NCI-H460 (cell line): Measurements from ENCODE around the gene EPHA1. TPM values are rescaled to one million over a fixed set of nuclear protein-coding genes. Genes with fewer than 3 reads are reported as not detected.
"Not testable (repeated sequence)": the region's sequence is repeated elsewhere in the genome, so short reads cannot be mapped to it uniquely, and the experiment has no call there.

Experiments used
- DNase-seq: peaks from one replicate; pipeline ENCODE4 v3.0.0-alpha.2; 2016; ENCODE audit warnings: low read depth; ENCODE audit errors: extremely low read depth
- total RNA-seq: library from RNA; depleted of rRNA; stranded (reverse); fragments of >200 nt; shearing (Covaris generic); gene quantifications from 2 replicates; pipeline ENCODE4 v1.2.3, GENCODE V29; 2014

EPHA1 gene
- total RNA-seq, 1 experiment from 2014 or later = not detected

DNA sequence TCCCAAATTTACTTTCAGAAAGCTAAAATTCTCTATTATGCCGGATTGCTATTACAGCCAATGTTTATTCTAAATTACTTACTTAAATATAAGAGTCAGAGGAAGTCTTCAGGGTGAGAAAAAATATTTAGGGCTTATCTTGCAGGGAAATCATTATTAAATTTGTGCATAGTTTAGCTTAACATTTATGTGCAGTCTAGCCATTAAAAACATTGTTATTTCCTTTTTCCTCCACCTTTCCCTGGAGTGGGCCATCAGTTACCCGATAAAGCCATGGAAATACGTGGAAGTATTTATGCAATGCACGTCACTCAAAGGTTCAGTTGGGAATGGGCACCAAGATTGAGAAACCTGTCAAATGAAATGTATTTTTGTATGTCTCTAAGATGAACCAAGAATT lies 25.1 kb upstream of the EPHA1 start:
- no peak for DNase-seq

DNA sequence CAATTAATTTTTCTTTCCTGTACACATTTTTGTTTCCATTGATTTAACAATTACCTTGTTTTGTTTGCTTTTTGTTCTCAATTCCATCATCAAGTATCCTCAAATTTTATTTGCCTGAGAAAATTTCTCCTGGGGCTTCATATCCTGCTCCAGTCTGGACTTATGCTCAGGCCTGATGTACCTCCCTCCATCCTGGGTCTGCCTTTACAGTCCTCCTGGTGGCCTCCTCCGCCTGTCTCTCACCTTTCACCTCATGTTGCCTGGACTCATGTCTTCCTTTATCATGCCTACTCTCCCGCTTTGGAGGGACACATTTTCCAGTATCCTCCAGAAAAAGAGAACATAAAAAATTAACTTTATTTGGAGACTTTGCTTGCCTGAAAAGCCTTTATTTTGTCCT lies 22.5 kb upstream of the EPHA1 start:
- no peak for DNase-seq

DNA sequence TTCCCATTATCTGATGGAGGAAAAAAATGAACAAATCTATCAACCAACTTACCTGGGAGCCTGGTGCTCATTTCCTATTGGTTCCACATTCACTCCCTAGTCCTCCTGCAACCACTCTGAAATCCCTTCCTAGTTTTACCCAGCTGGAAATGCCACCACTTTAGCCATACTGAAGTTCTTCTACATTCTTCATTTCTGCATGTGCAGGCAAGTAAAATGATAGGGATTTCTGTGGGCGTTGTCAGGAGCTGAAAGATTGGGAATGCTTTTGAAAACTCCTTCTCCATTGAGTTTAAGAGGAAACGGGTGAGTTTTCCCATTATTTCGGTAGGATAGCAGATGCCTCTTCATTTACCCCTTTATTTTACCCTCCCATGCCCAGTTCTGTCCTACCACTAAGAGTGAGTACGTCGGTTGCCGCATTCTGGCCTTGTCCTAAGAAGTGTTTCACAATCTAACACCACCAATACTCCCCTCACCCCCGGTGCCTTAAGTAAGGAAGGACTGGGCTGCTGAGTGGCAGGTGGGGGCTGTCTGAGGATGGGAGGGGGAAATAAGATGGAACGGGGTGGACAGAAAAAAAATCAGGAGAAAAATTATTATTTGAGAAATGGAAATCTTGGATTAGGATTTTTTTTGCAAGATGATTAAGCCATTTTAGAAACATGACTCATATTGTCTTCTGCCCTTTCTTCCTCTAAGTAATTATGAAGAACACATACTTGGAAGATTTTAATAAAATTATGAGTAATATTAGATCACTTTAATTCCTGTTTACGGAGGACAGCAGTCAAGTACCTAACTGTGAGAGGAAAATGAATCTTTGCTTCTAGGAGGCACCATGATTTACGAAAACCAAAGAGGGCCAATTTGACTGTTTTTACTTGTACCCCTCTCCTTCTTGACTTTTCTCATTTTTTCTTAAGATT lies 21.4 kb upstream of the EPHA1 start:
- DNase-seq = no peak

DNA sequence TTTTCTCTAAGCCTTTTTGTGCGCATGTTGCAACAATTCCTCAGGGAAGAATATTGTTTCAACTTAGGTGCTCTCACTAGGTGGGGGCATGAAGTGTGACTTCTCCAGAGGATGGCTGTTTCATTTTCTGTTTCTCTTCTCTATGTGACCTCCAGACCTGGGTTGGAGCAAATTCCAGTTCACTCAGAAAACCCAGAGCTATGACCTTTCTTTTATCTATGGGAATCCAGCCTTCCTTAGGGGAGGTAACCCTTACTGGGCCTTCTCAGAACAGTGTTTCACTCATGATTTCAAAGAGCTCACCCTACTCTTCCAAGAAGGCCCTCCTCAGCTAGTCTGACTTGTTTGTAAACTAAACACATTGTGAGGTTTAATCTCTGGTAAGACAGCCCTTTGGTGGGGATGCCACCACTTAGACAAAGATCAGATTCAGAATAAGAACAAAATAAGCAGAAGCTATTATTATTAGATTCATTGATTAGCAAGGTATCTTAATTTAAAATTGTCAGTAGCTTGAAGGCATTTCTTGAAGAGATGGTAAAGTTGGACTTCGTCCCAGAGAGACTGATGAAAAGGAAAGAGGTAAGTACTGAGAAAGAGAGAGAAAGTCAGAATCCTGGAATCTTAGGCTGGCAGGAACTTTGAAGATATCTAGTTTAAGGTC lies 18.0 kb upstream of the EPHA1 start:
- DNase-seq = no peak

DNA sequence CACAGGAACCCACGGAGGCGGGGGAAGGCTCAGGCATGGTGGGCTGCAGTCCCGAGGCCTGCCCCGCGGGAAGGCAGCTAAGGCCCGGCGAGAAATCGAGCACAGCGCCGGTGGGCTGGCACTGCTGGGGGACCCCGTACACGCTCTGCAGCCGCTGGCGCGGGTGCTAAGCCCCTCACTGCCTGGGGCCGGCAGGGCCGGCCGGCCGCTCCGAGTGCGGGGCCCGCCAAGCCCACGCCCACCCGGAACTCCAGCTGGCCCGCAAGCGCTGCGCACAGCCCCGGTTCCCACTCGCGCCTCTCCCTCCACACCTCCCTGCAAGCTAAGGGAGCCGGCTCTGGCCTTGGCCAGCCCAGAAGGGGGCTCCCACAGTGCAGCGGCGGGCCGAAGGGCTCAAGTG lies 15.8 kb upstream of the EPHA1 start:
- not testable (repeated sequence) for DNase-seq

DNA sequence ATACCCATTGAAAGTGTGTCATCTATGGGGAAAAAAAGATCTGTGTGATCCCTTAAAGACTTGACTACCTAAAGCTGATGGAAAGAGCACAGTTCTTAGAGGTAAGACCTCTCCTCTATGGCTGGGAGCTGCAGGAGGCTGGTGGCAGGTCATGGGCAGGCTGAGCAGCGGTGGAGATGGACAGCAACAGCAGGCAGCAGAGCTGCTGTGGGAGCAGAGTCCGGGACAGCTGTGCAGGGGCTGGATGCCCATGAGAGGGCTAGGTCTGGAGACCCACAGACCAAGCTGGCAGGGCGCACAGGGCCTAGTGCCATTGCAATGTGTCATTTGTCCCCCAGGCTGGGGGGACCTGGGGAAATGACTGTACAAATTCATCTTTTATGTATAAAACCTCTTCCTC lies 13.4 kb upstream of the EPHA1 start:
- no peak for DNase-seq

DNA sequence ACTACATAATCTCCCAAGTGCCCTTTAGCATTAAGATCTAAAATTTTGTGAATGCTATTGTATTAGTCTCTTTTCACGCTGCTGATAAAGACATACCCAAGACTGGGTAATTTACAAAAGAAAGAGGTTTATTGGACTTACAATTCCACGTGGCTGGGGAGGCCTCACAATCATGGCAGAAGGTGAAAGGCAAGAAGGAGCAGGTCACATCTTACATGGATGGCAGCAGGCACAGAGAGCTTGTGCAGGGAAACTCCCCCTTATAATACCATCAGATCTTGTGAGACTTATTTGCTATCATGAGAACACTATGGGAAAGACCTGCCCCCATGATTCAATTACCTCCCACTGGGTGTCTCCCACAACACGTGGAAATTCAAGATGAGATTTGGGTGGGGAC lies 12.0 kb upstream of the EPHA1 start:
- not testable (repeated sequence) for DNase-seq

DNA sequence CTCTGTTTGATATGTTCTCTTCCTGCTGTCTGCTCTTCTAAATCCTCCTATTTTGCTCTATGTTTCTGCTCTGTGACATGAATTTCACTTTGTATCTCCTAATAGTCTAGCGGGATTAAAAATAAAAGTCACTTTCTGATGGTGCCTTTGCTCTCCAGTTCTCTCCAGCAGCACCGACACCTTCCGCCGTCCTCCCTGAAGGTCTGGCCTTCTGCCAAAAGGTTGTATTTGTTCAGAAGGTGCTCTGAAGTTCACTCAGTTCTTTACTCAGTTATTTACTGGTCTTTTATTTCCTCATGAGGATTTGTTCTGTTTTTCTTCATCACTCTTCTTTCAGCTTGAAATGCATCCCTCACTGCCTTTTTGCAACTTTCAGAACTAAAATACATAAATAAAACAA lies 11.2 kb upstream of the EPHA1 start:
- DNase-seq = no peak

DNA sequence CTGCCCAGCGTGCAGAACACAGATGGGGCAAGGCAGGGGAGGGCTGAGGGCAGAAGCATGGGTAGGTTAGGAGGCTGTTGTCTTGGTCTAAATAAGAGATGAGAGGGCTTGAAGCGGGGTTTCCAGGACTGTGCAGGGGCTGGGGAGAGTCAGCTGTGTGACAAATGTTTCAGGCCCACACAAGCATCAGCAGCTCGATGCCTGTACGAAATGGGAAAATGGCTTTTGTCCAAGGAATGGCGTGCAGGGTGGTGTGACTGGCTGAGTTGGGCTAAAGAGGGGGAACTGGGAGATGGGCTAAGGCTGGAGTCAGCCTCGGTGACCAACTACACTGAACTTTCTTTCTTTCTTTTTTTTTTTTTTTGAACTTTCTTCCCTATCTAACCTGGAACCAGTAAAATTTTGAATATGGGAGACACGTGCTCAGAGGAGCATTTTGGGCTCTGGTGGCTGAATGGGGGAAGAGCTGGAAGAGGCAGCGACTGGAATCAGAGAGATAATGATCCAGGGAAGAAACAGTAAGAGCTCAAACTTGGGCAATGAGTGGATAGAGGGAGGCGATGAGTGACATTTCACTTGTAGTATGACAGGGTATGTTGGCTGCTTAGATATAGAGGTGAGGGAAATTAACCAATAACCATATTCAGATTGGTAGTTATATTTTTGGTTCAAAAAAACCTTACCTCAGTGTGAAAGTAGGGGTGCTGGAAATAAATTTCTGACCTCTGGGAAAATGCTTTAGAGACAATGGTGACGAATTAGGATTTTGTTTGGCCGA lies 10.2 kb upstream of the EPHA1 start:
- no peak for DNase-seq

DNA sequence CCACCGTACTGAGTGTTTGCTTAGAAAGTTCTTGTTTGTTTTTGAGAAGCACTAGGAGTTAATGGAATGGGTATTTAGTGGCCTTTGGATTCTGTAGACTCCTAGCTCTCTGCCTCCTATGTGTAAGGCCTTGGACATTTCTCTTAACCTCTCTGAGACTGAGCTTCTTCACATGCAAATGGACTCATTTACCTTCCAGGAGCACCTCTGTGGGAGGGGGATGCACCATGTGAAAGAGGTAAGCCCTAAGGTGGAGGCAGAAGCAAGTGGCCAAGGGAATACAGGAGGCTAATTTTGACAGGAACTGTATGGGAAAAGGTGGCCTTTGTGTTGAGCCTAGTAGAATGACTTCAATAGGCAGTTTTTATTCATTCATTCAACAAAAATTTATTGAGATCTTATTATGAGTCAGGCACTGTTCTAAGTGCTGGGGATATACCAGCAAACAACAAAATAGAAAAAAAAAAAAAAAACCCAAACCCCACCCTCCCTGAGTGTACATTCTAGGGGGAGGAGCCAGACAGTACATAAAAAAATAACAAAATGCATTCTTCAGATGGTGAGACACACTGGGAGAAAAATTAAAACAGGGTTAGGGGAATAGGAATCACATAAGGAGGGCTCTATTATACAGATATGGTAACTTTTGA lies 9.2 kb upstream of the EPHA1 start:
- no peak for DNase-seq

DNA sequence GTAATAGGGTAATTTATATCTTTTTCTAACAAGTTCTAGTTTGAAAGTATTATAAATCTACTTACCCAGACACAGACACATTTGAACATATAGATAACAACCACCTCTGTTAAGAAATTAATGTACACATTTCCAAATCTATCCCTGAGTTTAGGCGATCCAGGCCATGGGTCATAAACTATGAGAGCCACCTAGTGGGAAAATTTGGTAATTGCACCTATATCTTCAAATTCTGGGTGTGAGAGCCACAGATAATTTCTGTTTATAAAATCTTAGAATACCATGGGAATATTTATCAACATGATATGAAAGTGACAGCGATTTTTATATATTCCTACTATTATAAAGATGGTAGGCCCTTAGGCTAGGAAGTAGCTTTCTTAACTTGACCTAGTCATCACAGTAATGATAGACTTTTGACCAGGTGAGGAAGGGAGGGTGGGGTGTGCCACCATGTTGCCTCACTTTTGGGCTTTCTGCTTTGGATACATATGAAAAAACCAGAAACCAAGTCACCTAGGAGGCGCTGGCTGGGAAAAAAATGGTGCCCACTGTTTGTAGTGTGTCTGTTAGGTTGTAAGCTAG lies 8.0 kb upstream of the EPHA1 start:
- DNase-seq = peak; percentile 62

DNA sequence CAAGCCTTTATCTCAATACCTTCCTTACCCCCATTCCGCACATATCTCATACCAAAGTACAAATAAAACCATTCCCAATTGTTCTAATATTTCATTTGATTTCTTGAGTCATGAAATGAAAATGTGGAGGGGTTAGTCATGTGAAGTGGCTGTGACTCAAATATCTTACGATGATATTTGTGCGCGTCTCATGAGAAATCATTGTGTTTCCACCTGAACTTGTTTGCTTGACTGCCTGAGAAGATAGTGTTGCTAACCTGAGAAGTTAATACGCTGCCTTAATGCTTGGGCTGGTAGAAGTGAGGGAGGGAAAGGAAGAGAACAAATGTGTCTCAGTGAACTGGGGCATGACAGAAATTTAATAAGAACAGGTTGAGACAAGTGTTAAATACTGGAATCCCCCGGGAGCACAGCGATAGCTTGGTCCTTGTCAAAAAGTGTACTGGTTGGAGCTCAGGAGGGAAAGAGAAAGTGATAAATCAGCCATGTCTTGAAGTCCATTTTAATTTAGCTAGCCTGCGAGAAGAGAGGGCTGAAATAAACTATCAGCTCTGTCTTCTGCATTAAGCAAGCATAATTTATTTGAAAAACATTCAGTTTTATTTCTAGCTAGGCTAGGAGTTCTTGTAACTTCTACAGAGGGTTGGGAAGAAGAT lies 7.2 kb upstream of the EPHA1 start:
- no peak for DNase-seq

DNA sequence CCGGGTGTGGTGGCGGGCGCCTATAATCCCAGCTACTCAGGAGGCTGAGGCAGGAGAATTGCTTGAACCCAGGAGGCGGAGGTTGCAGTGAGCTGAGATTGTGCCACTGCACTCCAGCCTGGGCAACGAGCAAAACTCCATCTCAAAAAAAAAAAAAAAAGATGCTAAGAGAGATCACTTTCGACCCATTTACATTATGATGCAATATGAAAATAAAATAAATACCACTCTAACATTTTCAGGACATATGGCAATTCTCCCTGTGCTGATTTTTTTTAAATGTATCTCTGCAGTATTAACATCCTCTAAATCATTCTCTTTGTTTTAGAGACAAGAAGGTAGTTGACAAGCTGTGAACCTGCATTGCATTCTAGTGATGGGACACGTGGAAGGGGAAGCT lies 6.6 kb upstream of the EPHA1 start:
- not testable (repeated sequence) for DNase-seq

DNA sequence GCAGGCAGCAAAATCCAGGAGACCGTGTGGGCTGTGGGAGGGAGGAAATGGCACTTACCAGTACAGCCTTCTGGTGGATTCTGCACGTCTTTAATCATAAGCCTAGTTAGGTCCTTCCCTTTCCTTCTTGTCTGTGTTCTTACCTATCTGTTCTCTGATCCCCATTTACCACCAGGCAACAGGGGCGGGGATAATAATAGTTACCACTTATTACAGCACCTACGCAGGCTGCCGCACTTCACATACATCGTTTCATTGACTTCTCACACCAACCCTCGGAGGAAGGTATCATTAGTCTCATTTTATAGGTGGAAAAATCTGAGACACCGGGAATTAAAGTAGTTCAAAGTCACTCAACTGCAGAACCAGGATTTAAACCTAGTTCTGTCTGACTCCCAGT lies 4.5 kb upstream of the EPHA1 start:
- no peak for DNase-seq

DNA sequence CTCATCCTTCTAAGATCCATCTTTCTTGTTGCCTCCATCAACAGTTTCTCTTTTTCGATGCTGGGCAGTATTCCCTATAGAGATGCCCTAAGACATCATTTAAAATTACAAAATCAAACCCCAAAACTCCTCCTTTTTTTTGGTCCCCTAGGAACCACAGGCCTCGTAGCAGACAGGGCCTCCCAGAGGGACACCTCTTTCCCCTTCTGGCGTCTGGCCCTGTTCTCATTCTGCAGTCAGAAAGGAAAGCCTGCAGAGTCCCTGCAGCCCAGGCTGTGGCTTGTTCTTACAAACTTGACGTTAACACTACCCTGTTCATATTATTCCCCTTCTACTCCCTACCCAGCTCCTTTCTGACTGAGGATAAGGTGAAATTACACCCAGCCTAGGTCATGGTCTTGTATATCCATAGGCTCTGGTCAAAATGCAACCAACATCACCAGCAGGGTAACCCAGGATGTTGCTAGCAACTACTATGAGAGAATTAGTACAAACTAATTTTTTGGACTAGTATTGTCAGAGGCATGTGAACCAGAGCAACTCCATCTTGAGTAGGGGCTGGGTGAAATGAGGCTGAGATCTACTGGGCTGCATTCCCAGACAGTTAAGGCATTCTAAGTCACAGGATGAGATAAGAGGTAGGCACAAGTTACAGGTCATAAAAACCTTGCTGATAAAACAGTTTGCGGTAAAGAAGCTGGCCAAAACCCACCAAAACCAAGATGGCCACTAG lies 3.5 kb upstream of the EPHA1 start:
- no peak for DNase-seq

DNA sequence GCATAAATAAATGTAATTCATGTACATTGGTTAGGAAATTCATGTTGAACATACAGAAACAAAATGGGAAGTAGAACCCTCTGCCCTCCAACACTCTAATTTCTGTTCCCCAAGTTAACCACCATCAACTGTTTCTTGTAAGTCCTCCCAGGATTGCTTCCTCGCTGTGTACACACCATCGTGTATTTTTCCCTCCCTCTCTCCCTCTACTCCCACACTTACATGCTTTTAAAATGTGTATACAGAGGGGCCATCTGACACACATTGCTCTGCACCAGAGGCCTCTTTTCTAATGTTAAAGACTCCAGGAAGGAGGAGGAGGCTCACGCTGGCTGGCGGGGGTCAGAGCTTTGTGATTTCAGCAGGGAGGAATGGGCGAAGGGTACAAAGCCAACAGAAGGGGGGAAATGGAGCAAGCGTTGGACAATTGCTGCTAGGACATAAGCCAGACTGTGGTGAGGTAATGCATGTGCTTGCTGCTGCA lies 1.9 kb upstream of the EPHA1 start:
- DNase-seq = no peak

DNA sequence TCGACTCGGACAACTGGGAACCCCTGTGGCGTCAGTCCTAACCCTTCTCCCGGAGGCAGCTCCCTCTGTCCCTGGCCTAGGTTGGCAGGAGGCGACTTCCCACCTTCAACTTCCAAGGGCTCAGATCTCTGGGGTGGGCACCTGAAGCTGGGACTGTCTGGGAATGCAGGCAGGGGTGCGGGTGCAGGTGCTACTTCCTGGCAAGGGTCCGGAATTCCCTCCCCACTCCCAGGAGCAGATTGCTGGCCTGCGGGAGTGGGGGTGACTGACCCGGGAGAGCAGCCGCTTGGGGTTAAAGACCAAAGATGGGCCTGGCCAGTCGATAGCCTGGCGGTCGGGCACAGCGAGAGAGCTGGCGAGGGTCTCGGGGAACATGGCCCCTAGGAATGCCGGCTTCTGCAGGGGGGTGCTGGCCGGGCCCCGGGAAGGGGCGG lies 387 bp downstream of the EPHA1 start:
- no peak for DNase-seq

DNA sequence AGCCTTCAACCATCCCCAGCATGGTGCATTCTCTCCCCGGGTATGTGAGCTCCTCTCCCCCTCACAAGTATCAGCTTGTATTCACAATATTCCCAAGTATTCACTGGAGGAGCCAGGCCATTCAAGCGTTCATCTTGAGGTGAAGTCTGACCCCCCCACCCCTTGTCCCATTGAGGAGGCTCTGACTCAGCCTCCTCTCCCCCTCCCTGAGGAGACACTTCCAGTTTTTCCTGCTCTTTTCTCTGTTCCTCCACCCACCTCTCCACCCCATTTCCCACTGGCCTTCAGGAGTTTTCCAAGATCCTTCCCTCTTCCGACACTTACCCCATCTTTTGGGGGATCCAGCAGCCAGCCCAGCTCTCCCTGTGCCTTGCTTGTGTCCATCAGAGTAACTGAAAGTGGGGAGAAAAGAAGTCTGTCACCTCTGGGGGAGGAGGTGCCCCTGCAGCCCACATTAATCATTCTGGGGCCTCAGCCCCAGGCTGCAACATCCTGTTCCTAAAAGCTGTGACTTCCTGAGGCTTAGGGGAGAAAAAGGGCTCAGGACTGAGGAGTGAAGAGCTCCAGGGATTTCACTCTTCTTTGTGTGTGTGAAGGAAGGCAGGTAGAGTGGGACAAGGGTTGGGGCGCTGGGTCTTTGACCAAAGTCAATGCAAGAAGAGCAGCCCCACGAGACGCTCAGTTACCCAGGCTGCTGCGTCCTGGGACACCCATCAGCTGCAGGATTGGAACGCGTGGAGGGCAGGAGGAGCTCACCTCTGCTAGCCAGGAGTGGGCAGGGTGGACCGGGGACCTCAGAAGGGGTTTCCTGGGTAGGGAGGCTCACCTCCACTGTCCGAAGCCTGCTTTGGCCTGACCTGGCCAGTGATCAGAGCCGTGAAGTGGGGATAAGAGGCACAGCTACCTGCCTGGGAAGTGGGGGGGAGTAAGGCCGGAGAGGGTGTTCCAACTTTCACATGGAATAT lies 1.1 kb downstream of the EPHA1 start:
- DNase-seq = no peak
